Coronary artery (tissue), 2 donors: Measurements from ENCODE around the gene CA6.
A peak's percentile ranks its signal among the peaks of the same experiment; 100 is the strongest.

Source experiments
- DNase-seq: peaks from one replicate; pipeline ENCODE4 v3.0.0-alpha.2; 2017; ENCODE audit warnings: low spot score
- H3K27ac ChIP-seq, 2 donors: fragments of 200-600 bp; sonication (generic); one replicate each; pipeline ENCODE4 v1.5.1; 2016 to 2019
- H3K4me3 ChIP-seq: fragments of 200-600 bp; sonication (generic); 2 replicates; pipeline ENCODE4 v1.5.1; 2016; ENCODE audit warnings: mild to moderate bottlenecking, moderate library complexity
- TF ChIP-seq, protein P1 (sequence below): fragments of 200-600 bp; sonication (generic); IDR thresholded peaks from one replicate; pipeline ENCODE4 v1.5.1; 2019; ENCODE audit warnings: antibody characterized with exemption

The CA6 gene

DNA sequence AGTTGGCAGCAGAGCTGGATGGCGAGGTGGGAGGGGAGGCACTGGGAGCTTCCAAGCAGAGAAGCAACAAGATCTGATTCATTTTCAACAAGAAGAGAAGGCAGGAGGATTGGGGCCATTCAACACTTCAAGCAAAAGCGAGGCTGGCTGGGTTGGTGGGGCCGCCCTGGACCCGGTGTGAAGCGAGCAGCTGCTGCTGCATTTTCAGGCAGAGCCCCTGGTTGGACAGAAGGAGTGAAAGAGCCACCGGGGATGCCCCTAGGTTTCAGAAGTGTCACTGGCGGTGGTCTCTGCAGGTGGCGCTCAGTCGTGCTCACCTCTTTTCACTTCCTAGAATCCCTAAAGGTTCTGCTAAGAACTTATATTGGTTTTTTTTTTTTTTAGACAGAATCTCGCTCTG lies 62.6 kb downstream of the CA6 start:
- Histone ChIP-seq H3K4me3 (no peak overlapping the region), H3K27ac (no peak overlapping the region)
- TF ChIP-seq, protein P1, sequence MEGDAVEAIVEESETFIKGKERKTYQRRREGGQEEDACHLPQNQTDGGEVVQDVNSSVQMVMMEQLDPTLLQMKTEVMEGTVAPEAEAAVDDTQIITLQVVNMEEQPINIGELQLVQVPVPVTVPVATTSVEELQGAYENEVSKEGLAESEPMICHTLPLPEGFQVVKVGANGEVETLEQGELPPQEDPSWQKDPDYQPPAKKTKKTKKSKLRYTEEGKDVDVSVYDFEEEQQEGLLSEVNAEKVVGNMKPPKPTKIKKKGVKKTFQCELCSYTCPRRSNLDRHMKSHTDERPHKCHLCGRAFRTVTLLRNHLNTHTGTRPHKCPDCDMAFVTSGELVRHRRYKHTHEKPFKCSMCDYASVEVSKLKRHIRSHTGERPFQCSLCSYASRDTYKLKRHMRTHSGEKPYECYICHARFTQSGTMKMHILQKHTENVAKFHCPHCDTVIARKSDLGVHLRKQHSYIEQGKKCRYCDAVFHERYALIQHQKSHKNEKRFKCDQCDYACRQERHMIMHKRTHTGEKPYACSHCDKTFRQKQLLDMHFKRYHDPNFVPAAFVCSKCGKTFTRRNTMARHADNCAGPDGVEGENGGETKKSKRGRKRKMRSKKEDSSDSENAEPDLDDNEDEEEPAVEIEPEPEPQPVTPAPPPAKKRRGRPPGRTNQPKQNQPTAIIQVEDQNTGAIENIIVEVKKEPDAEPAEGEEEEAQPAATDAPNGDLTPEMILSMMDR, result no peak
- DNase-seq, result no peak

DNA sequence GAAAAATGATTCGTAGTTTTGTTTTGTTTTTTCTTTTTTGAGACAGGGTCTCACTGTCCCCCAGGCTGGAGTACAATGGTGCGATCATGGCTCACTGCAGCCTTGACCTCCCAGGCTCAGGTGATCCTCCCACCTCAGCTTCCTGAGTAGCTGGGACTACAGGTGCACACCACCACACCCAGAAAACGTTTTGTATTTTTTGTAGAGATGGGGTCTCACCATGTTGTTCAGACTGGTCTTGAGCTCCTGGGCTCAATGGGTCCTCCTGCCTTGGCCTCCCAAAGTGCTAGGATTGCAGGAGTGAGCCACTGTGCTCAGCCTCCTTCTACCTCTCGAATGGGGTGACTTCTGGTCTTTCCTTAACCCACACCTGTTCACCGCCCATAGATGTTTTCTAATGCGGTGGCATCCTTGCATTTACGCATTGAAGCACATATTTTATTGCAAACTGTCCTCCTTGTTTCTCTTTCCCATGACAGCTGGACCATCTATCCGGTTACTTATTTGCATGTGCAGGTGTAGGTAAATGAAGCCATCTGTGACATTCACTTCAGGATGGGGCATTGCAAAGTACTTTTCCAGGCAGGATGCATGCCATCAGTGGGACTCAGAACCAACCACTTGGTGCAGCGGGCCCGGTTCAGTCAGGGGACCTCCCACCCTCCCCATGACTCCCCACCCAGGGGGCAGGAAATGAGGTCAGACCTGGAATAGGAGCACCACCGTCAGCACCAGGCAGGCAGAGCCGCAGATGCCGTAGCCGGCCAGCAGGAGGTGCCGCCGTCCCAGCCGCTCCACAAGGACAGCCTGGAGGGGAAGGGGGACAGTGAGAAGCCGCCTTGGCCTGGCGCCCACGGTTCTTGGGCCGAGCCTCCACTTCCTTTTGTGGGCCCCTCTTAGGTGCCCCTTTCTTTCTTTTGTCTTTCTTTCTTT lies 64.0 kb downstream of the CA6 start:
- no peak overlapping the region for H3K4me3 ChIP-seq
- DNase-seq, result no peak
- H3K27ac ChIP-seq, result no peak overlapping the region
- TF ChIP-seq, protein P1, result no peak

DNA sequence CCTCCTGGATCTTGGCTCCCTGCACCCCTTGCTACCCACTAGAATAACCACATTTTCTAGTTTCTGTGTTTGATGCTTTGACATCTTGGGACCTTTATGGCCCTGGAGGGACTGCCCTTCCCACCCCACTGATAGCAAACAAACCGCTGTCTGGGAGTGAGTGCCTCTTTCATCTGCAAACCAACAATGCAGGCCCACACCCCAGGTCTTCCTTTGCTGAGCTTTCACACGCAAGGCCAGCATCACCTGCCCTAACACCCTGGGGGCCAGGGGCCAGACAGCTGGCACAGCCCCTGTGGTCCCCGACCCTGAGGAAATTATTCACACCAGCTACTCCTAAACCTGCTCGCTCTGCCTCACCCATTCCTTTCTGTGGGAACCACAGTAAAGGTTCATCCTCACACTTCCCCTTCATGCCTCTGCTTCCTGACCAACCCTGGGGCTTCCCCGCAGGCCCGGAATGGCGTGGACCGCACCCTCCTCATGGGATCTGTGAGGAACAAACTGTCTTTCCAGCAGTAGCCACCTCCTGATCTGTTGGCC lies 65.2 kb downstream of the CA6 start:
- no peak overlapping the region for H3K4me3 ChIP-seq
- DNase-seq, result no peak
- H3K27ac ChIP-seq, result peak overlapping the region in 1 of 2 donors; percentile 28
- TF ChIP-seq, protein P1, result no peak

DNA sequence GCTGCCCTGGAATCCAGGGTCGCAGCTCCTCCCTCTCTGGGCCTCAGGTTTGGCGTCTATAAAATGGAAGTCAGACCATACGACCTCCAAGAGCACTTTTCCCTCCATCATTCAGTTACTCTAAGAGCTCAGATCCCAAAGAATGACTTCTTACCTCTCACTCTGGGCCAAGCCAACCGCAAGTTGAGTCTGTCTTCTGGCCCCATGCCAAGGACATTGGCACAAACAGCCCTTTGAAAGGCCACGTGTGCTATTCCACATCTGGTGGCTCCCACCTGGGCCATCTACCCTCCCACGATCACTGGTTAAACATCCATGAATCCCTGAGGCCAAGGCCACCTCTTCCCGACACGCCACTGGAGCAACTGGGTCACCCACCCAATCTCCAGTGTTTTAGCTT lies 68.2 kb downstream of the CA6 start:
- TF ChIP-seq, protein P1, result no peak
- DNase-seq, result no peak
- Histone ChIP-seq H3K27ac (no peak overlapping the region), H3K4me3 (no peak overlapping the region)

DNA sequence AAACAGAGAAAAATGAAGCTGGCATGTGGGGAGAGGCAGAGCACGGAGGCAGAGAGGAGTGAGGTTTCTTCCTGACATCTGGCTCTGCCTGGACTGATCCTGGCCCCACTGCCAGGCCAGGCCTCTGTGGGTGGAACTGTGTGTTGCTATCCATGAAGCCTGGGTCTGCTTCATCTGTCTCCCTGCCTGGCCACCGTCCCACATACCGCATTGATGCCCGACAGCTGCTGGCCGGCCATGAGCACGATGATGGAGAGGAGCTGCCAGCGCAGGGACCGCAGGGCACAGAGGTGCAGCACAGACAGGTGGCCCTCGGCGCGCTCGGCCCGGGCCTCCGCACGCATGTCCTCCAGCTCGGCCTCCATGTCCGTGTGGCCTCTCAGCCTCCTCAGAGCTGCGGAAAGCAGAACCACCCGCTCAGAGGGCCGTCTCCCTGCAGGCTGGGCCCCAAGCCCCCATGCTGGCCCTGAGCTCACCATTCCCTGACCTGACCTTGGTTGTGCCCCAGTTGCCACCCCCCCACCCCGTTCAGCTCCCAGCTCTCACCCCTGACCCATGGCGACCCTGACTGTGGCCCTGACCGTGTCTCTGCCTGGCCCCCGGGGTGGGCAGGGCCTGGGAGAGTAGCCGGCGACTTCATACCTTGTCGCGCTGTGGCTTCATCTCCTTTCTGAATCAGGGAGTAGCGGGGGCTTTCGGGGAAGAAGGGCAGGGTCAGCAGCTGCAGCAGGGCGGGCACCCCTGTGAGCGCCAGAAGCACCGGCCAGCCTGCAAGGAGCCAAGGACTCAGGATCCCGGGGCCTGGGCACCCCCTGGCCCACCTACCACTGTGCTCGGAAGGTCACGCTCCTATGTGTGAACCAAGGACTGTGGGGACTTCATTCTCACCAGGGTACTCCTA lies 69.1 kb downstream of the CA6 start:
- DNase-seq, result no peak
- TF ChIP-seq, protein P1, result no peak
- H3K4me3 ChIP-seq, result no peak overlapping the region

DNA sequence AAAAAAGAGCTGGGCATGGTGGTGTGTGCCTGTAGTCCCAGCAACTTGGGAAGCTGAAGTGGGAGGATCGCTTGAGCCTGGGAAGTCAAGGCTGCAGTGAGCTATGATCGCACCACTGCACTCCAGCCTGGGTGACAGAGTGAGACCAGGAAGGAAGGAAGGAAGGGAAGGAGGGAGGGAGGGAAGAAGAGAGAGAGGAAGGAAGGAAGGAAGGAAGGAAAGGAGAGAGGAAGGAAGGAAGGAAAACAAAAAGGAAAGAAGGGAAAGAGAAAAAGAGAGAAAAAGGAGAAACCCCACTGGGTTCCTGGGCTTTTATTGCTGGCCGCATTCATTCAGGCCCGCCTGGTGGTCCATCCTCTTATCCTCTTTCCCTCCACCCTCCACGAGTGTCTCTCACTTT lies 70.8 kb downstream of the CA6 start:
- no peak for DNase-seq
- TF ChIP-seq, protein P1, result no peak
- Histone ChIP-seq H3K4me3 (no peak overlapping the region), H3K27ac (no peak overlapping the region)

More for the DNA sequence above, 69.1 kb downstream of the CA6 start:
- H3K27ac ChIP-seq, result no peak overlapping the region
